OCI-LY1 (cell line): ENCODE data around the gene ANKRD16.

ENCODE experiments used
- H2AFZ ChIP-seq: fragments of 200-600 bp; sonication (generic), shearing (Covaris generic); 2 replicates; pipeline ENCODE4 v1.6.0; 2014; ENCODE audit warnings: antibody characterized with exemption, mild to moderate bottlenecking, low read length
- H3F3A ChIP-seq: fragments of 200-600 bp; sonication (generic), shearing (Covaris generic); 2 replicates; pipeline ENCODE4 v1.6.0; 2014; ENCODE audit warnings: mild to moderate bottlenecking, antibody characterized with exemption, low read length, moderate library complexity; ENCODE audit not compliant: insufficient read depth
- H3K27ac ChIP-seq: fragments of 200-600 bp; sonication (generic); 2 replicates; pipeline ENCODE4 v1.5.1; 2014; ENCODE audit warnings: low read length, mixed run types, mild to moderate bottlenecking, low read depth; ENCODE audit not compliant: poor library complexity, severe bottlenecking
- H3K27me3 ChIP-seq: fragments of 200-600 bp; sonication (generic); 2 replicates; pipeline ENCODE4 v1.6.0; 2014; ENCODE audit warnings: antibody characterized with exemption, mild to moderate bottlenecking, low read length, moderate library complexity; ENCODE audit not compliant: insufficient read depth
- H3K36me3 ChIP-seq: fragments of 200-600 bp; sonication (generic); 2 replicates; pipeline ENCODE4 v1.6.1; 2014; ENCODE audit warnings: mild to moderate bottlenecking, antibody characterized with exemption, low read length, moderate library complexity, mixed read lengths; ENCODE audit not compliant: insufficient read depth
- H3K4me1 ChIP-seq: fragments of 200-600 bp; sonication (generic); 2 replicates; pipeline ENCODE4 v1.5.1; 2014; ENCODE audit warnings: mild to moderate bottlenecking, low read length, moderate library complexity; ENCODE audit not compliant: insufficient read depth, severe bottlenecking
- H3K4me2 ChIP-seq: fragments of 200-600 bp; sonication (generic), shearing (Covaris generic); 2 replicates; pipeline ENCODE4 v1.6.1; 2014; ENCODE audit warnings: low read length
- H3K4me3 ChIP-seq: fragments of 200-600 bp; sonication (generic); 2 replicates; pipeline ENCODE4 v1.5.1; 2014; ENCODE audit warnings: low read length, low read depth, mild to moderate bottlenecking, mixed read lengths; ENCODE audit not compliant: poor library complexity, severe bottlenecking
- H3K79me2 ChIP-seq: fragments of 200-600 bp; shearing (Covaris generic); 2 replicates; pipeline ENCODE4 v1.6.1; 2016; ENCODE audit warnings: mixed run types, low read length, mixed read lengths; ENCODE audit not compliant: insufficient read depth
- H3K9ac ChIP-seq: fragments of 200-600 bp; sonication (generic), shearing (Covaris generic); 2 replicates; pipeline ENCODE4 v1.6.1; 2014; ENCODE audit warnings: mild to moderate bottlenecking, low read length, mixed read lengths
- H3K9me2 ChIP-seq: fragments of 200-600 bp; sonication (generic), shearing (Covaris generic); 2 replicates; pipeline ENCODE4 v1.6.1; 2014; ENCODE audit warnings: low read depth, mild to moderate bottlenecking, low read length, mixed read lengths
- H3K9me3 ChIP-seq: fragments of 200-600 bp; shearing (Covaris generic); 2 replicates; pipeline ENCODE4 v1.6.1; 2014; ENCODE audit warnings: low read length, mixed read lengths
- H4K20me1 ChIP-seq: fragments of 200-600 bp; sonication (generic), shearing (Covaris generic); 2 replicates; pipeline ENCODE4 v1.6.0; 2016; ENCODE audit warnings: mild to moderate bottlenecking, low read length; ENCODE audit not compliant: insufficient read depth
- CTCF ChIP-seq: fragments of 200-600 bp; sonication (generic), shearing (Covaris generic); IDR thresholded peaks from 2 replicates; pipeline ENCODE4 v1.5.1; 2017; ENCODE audit warnings: mild to moderate bottlenecking, antibody characterized with exemption, low read length, moderate library complexity, mixed read lengths
- EZH2 ChIP-seq: fragments of 200-600 bp; sonication (generic), shearing (Covaris generic); IDR thresholded peaks from 2 replicates; pipeline ENCODE4 v1.8.0; 2017; ENCODE audit warnings: borderline replicate concordance, mixed run types, mild to moderate bottlenecking, antibody characterized with exemption, low read length, moderate library complexity, mixed read lengths

ANKRD16 gene

DNA sequence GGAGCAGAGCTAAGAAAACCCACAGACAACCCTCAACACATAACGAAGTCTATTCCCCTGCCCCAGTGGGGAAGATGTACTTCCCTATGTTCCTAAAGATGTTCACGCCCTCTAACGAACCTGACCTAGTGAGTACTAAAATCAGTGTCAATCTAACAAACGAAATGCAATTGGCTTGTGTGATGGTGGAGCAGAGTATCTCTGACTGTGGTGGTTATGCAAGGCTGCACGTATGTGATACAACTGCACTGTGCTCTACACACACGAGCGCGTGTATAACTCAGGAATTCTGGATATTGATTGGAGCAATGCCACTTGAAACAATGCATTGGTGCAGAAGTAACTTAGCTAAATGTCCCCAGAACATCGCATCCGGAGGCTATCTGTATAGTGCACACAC is 1.3 kb downstream of the ANKRD16 start:
- Histone ChIP-seq H3K9ac (peak overlapping the region; percentile 95), H2AFZ (no peak overlapping the region), H3K27ac (peak overlapping the region; percentile 19), H3F3A (no peaks in the 10 kb centered on the region), H3K79me2 (peaks cover 21% of the 10 kb centered on the region), H3K4me2 (peak overlapping the region; percentile 87), H3K4me3 (peak overlapping the region; percentile 94), H4K20me1 (no peaks in the 10 kb centered on the region), H3K9me3 (no peaks in the 10 kb centered on the region), H3K4me1 (peaks cover 39% of the 10 kb centered on the region), H3K36me3 (peaks cover 37% of the 10 kb centered on the region), H3K27me3 (no peaks in the 10 kb centered on the region), H3K9me2 (no peaks in the 10 kb centered on the region)
- TF ChIP-seq CTCF (no peak), EZH2 (no peak)

DNA sequence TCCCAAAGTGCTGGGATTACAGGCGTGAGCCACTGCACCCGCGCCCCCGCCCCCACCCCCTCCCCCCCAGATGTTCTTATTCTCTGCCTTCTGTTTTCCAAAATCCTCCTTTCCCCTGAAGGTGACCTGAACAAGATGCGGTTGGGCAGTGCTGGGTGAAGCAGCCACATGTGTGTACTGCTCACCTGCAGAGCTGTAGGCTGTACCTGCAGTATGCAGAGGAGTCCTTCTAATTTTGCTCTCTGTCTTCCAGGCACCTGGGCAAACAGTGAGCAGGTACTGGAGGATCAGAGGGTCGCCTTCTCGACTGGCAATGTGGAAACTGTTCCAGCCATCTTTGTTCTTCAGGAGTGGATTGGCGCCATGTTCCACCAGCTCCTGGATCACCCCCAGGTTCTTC is 2.1 kb downstream of the ANKRD16 start:
- no peak overlapping the region; the same call in 1 of the 2 replicates for H3K9ac ChIP-seq
- no peaks in the 10 kb centered on the region for H3K9me2 ChIP-seq
- no peaks in the 10 kb centered on the region for H4K20me1 ChIP-seq
- peak overlapping the region; percentile 94 for H3K4me3 ChIP-seq
- peaks cover 39% of the 10 kb centered on the region for H3K4me1 ChIP-seq
- H3K27me3 ChIP-seq, result no peaks in the 10 kb centered on the region
- H3K4me2 ChIP-seq, result peak overlapping the region; percentile 87; the same call in 1 of the 2 replicates
- H3K27ac ChIP-seq, result no peak overlapping the region
- peaks cover 44% of the 10 kb centered on the region for H3K36me3 ChIP-seq
- no peaks in the 10 kb centered on the region for H3F3A ChIP-seq
- H3K79me2 ChIP-seq, result peaks cover 19% of the 10 kb centered on the region
- no peak overlapping the region for H2AFZ ChIP-seq
- no peak for TF ChIP-seq CTCF
- TF ChIP-seq EZH2, result no peak
- no peaks in the 10 kb centered on the region for H3K9me3 ChIP-seq

GRCh38 chr10:5887029-5887428 is 2.7 kb downstream of the ANKRD16 start:
- H3K9me2 ChIP-seq, result no peaks in the 10 kb centered on the region
- TF ChIP-seq EZH2, result no peak
- no peak for TF ChIP-seq CTCF
- peaks cover 13% of the 10 kb centered on the region for H3K79me2 ChIP-seq
- H3K9ac ChIP-seq, result no peak overlapping the region
- H3K9me3 ChIP-seq, result no peaks in the 10 kb centered on the region
- no peaks in the 10 kb centered on the region for H4K20me1 ChIP-seq
- H3K27ac ChIP-seq, result no peak overlapping the region
- no peak overlapping the region for H3K4me2 ChIP-seq
- no peak overlapping the region for H3K4me3 ChIP-seq
- peaks cover 46% of the 10 kb centered on the region for H3K36me3 ChIP-seq
- no peaks in the 10 kb centered on the region for H3K27me3 ChIP-seq
- H2AFZ ChIP-seq, result no peak overlapping the region
- no peaks in the 10 kb centered on the region for H3F3A ChIP-seq
- H3K4me1 ChIP-seq, result peaks cover 38% of the 10 kb centered on the region
